Karpas-422 (cell line): ENCODE results near the gene HEPHL1. TPM values are rescaled to one million over a fixed set of nuclear protein-coding genes. Genes with fewer than 3 reads are reported as not detected.
A peak's percentile ranks its signal among the peaks of the same experiment; 100 is the strongest.

Experiments used
- DNase-seq: peaks from one replicate; pipeline ENCODE4 v3.0.0-alpha.2; 2015
- H2AFZ ChIP-seq: fragments of 200-600 bp; sonication (generic); 2 replicates; pipeline ENCODE4 v1.6.1; 2014; ENCODE audit warnings: antibody characterized with exemption, low read length, mixed read lengths
- H3K27ac ChIP-seq: fragments of 200-600 bp; sonication (generic); 2 replicates; pipeline ENCODE4 v1.5.1; 2014; ENCODE audit warnings: mild to moderate bottlenecking, low read length, moderate library complexity
- H3K27me3 ChIP-seq: fragments of 200-600 bp; sonication (generic); 2 replicates; pipeline ENCODE4 v1.6.1; 2014; ENCODE audit warnings: low read length, mixed read lengths
- H3K36me3 ChIP-seq: fragments of 200-600 bp; sonication (generic); 2 replicates; pipeline ENCODE4 v1.6.1; 2014; ENCODE audit warnings: low read length, mixed read lengths; ENCODE audit not compliant: insufficient read depth
- H3K4me1 ChIP-seq: fragments of 200-600 bp; sonication (generic); 2 replicates; pipeline ENCODE4 v1.6.1; 2014; ENCODE audit warnings: mild to moderate bottlenecking, low read length, mixed read lengths
- H3K4me2 ChIP-seq: fragments of 200-600 bp; sonication (generic); 2 replicates; pipeline ENCODE4 v1.6.1; 2014; ENCODE audit warnings: low read length, low read depth, mild to moderate bottlenecking; ENCODE audit not compliant: poor library complexity, severe bottlenecking
- H3K4me3 ChIP-seq: fragments of 200-600 bp; sonication (generic); 2 replicates; pipeline ENCODE4 v1.5.1; 2014; ENCODE audit warnings: mild to moderate bottlenecking, antibody characterized with exemption, low read length, mixed read lengths
- H3K79me2 ChIP-seq: fragments of 200-600 bp; sonication (generic); 2 replicates; pipeline ENCODE4 v1.6.1; 2014; ENCODE audit warnings: mild to moderate bottlenecking, low read length, mixed read lengths
- H3K9ac ChIP-seq: fragments of 200-600 bp; sonication (generic); 2 replicates; pipeline ENCODE4 v1.6.0; 2014; ENCODE audit warnings: low read length
- H3K9me2 ChIP-seq: fragments of 200-600 bp; sonication (generic), shearing (Covaris generic); replicated peaks from 2 replicates; pipeline ENCODE4 v1.6.0; 2014; ENCODE audit warnings: mild to moderate bottlenecking, low read length, moderate library complexity; ENCODE audit not compliant: insufficient read depth
- H3K9me3 ChIP-seq: fragments of 300-700, 200-600 bp; sonication (generic); 2 replicates; pipeline ENCODE4 v1.6.1; 2014; ENCODE audit warnings: low read length, mixed read lengths
- H4K20me1 ChIP-seq: fragments of 200-600 bp; sonication (generic); 2 replicates; pipeline ENCODE4 v1.6.1; 2014; ENCODE audit warnings: mild to moderate bottlenecking, antibody characterized with exemption, low read length, low read depth; ENCODE audit not compliant: insufficient read depth
- total RNA-seq: library from RNA; depleted of rRNA; stranded (reverse); fragments of >200 nt; shearing (Covaris generic); gene quantifications from 2 replicates; pipeline ENCODE4 v1.2.3, GENCODE V29; 2014; ENCODE audit warnings: low replicate concordance

The HEPHL1 gene
- total RNA-seq, 1 experiment from 2014 or later = not detected

- 0 out of 2 replicates have a peak, but pooled peaks cover 3% of the 10 kb centered on the region for H3K79me2 ChIP-seq
- H3K36me3 ChIP-seq = no peaks in the 10 kb centered on the region
- peak overlapping the region; percentile 91 for H3K4me2 ChIP-seq
- peaks cover 26% of the 10 kb centered on the region for H3K4me1 ChIP-seq
- H2AFZ ChIP-seq = peak overlapping the region; percentile 95
- H3K9me2 ChIP-seq = no peaks in the 10 kb centered on the region
- peaks cover 4% of the 10 kb centered on the region; the same call in 1 of the 2 replicates for H3K9me3 ChIP-seq
- peaks cover 38% of the 10 kb centered on the region for H4K20me1 ChIP-seq
- no peaks in the 10 kb centered on the region for H3K27me3 ChIP-seq
- DNase-seq = peak; percentile 85
- H3K9ac ChIP-seq = peak overlapping the region; percentile 77
- H3K4me3 ChIP-seq = peak overlapping the region; percentile 75
- H3K27ac ChIP-seq = no peak overlapping the region
Measured at GRCh38 chr11:94128291-94128745, 107.2 kb downstream of the HEPHL1 start.

GRCh38 chr11:94128746-94129511 is 107.8 kb downstream of the HEPHL1 start, which contains the start of gene PANX1:
Gene PANX1, plus strand, starts transcription at chr11:94128841. Its CDS starts 472 bp downstream, at chr11:94129313.
- H4K20me1 ChIP-seq = peaks cover 44% of the 10 kb centered on the region
- H3K9me3 ChIP-seq = peaks cover 4% of the 10 kb centered on the region; the same call in 1 of the 2 replicates
- H3K4me1 ChIP-seq = peaks cover 26% of the 10 kb centered on the region
- H3K9ac ChIP-seq = peak within 1 kb of the TSS; percentile 77
- H3K4me2 ChIP-seq = peak within 1 kb of the TSS; percentile 91
- DNase-seq = peak; percentile 98
- peak within 1 kb of the TSS; percentile 95 for H2AFZ ChIP-seq
- H3K27ac ChIP-seq = no peak within 1 kb of the TSS
- H3K9me2 ChIP-seq = no peaks in the 10 kb centered on the region
- H3K79me2 ChIP-seq = 0 out of 2 replicates have a peak, but pooled peaks cover 3% of the 10 kb centered on the region
- H3K27me3 ChIP-seq = no peaks in the 10 kb centered on the region
- no peaks in the 10 kb centered on the region for H3K36me3 ChIP-seq
- H3K4me3 ChIP-seq = peak within 1 kb of the TSS; percentile 75

- Histone ChIP-seq H3K79me2 (0 out of 2 replicates have a peak, but pooled peaks cover 3% of the 10 kb centered on the region), H3K4me2 (peak overlapping the region; percentile 91), H3K27ac (no peak overlapping the region), H3K4me3 (peak overlapping the region; percentile 75), H3K9me3 (peaks cover 4% of the 10 kb centered on the region; the same call in 1 of the 2 replicates), H3K27me3 (no peaks in the 10 kb centered on the region), H3K9me2 (no peaks in the 10 kb centered on the region), H3K36me3 (no peaks in the 10 kb centered on the region), H3K9ac (peak overlapping the region; percentile 77), H4K20me1 (peaks cover 52% of the 10 kb centered on the region), H2AFZ (peak overlapping the region; percentile 95), H3K4me1 (peaks cover 26% of the 10 kb centered on the region)
- DNase-seq = peak; percentile 67
Measured at GRCh38 chr11:94129512-94130297, 108.6 kb downstream of the HEPHL1 start.

- H3K4me2 ChIP-seq = peak overlapping the region; percentile 91
- peaks cover 3% of the 10 kb centered on the region; the same call in 1 of the 2 replicates for H3K9me3 ChIP-seq
- H3K4me3 ChIP-seq = peak overlapping the region; percentile 75; the same call in 1 of the 2 replicates
- H3K9ac ChIP-seq = peak overlapping the region; percentile 77
- H2AFZ ChIP-seq = no peak overlapping the region
- peaks cover 59% of the 10 kb centered on the region for H4K20me1 ChIP-seq
- H3K27me3 ChIP-seq = no peaks in the 10 kb centered on the region
- peak; percentile 58 for DNase-seq
- peaks cover 26% of the 10 kb centered on the region for H3K4me1 ChIP-seq
- H3K9me2 ChIP-seq = no peaks in the 10 kb centered on the region
- H3K36me3 ChIP-seq = no peaks in the 10 kb centered on the region
- no peak overlapping the region for H3K27ac ChIP-seq
- 0 out of 2 replicates have a peak, but pooled peaks cover 3% of the 10 kb centered on the region for H3K79me2 ChIP-seq
Measured at GRCh38 chr11:94130298-94131046, 109.3 kb downstream of the HEPHL1 start.

- Histone ChIP-seq H3K9me3 (no peaks in the 10 kb centered on the region), H3K9ac (no peak overlapping the region), H3K27ac (no peak overlapping the region), H3K36me3 (no peaks in the 10 kb centered on the region), H3K9me2 (no peaks in the 10 kb centered on the region), H4K20me1 (peaks cover 66% of the 10 kb centered on the region), H3K4me2 (peak overlapping the region; percentile 91), H3K4me1 (peaks cover 26% of the 10 kb centered on the region), H3K4me3 (no peak overlapping the region), H3K27me3 (no peaks in the 10 kb centered on the region), H2AFZ (no peak overlapping the region), H3K79me2 (0 out of 2 replicates have a peak, but pooled peaks cover 3% of the 10 kb centered on the region)
- no peak for DNase-seq
Measured at GRCh38 chr11:94131047-94131717, 110.0 kb downstream of the HEPHL1 start.

- H2AFZ ChIP-seq = no peak overlapping the region
- no peak overlapping the region for H3K27ac ChIP-seq
- no peaks in the 10 kb centered on the region for H3K27me3 ChIP-seq
- no peak for DNase-seq
- no peaks in the 10 kb centered on the region for H3K9me3 ChIP-seq
- no peaks in the 10 kb centered on the region for H3K36me3 ChIP-seq
- no peak overlapping the region for H3K4me3 ChIP-seq
- H4K20me1 ChIP-seq = peaks cover 69% of the 10 kb centered on the region
- no peak overlapping the region for H3K4me2 ChIP-seq
- no peak overlapping the region for H3K9ac ChIP-seq
- no peaks in the 10 kb centered on the region for H3K9me2 ChIP-seq
- H3K4me1 ChIP-seq = peaks cover 26% of the 10 kb centered on the region
- H3K79me2 ChIP-seq = 0 out of 2 replicates have a peak, but pooled peaks cover 3% of the 10 kb centered on the region
Measured at GRCh38 chr11:94131718-94132115, 110.6 kb downstream of the HEPHL1 start.

GRCh38 chr11:94132152-94132558 is 111.0 kb downstream of the HEPHL1 start:
- no peaks in the 10 kb centered on the region for H3K27me3 ChIP-seq
- H3K9ac ChIP-seq = no peak overlapping the region
- no peak for DNase-seq
- H3K9me3 ChIP-seq = no peaks in the 10 kb centered on the region
- H2AFZ ChIP-seq = no peak overlapping the region
- no peak overlapping the region for H3K4me2 ChIP-seq
- no peaks in the 10 kb centered on the region for H3K36me3 ChIP-seq
- H3K79me2 ChIP-seq = 0 out of 2 replicates have a peak, but pooled peaks cover 3% of the 10 kb centered on the region
- peaks cover 70% of the 10 kb centered on the region for H4K20me1 ChIP-seq
- H3K9me2 ChIP-seq = no peaks in the 10 kb centered on the region
- no peak overlapping the region for H3K4me3 ChIP-seq
- H3K4me1 ChIP-seq = peaks cover 26% of the 10 kb centered on the region
- H3K27ac ChIP-seq = no peak overlapping the region
